Thoracic aorta (tissue), 2 donors: ENCODE measurements around the gene CST8. TPM values are rescaled to one million over a fixed set of nuclear protein-coding genes. Genes with fewer than 3 reads are reported as not detected.

Experiments used
- ATAC-seq: fragments of 150-250 bp; one replicate; pipeline ENCODE4 v1.8.0; 2017; ENCODE audit warnings: low read depth; ENCODE audit not compliant: insufficient number of reproducible peaks, low FRiP score
- DNase-seq: peaks from one replicate; pipeline ENCODE4 v3.0.0-alpha.2; 2020; ENCODE audit warnings: low spot score
- H3K27ac ChIP-seq, 2 donors: fragments of 200-600 bp; sonication (generic); 1 replicate in 1 of 2; 2 replicates in 1 of 2; pipeline ENCODE4 v1.5.1; 2016; ENCODE audit warnings: mild to moderate bottlenecking in 2 of 2, moderate library complexity in 2 of 2
- H3K27me3 ChIP-seq: fragments of 200-600 bp; sonication (generic); replicated peaks from 2 replicates; pipeline ENCODE4 v1.6.0; 2016; ENCODE audit warnings: mild to moderate bottlenecking; ENCODE audit not compliant: insufficient read depth
- H3K36me3 ChIP-seq: fragments of 200-600 bp; sonication (generic); one replicate; pipeline ENCODE4 v1.5.1; 2016
- H3K4me1 ChIP-seq, 2 donors: fragments of 200-600 bp; sonication (generic); 1 replicate in 1 of 2; 2 replicates in 1 of 2; pipeline versions ENCODE4 v1.5.1 to v1.6.0; 2016; ENCODE audit warnings: low read depth in 2 of 2, mild to moderate bottlenecking in 1 of 2; ENCODE audit not compliant: control insufficient read depth in 1 of 2
- H3K4me3 ChIP-seq: fragments of 200-600 bp; sonication (generic); 2 replicates; pipeline ENCODE4 v1.5.1; 2016; ENCODE audit warnings: mild to moderate bottlenecking
- H3K9me3 ChIP-seq: fragments of 200-600 bp; sonication (generic); 2 replicates; pipeline ENCODE4 v1.5.1; 2016
- CTCF ChIP-seq: fragments of 200-600 bp; sonication (generic); IDR thresholded peaks from one replicate; pipeline ENCODE4 v1.5.1; 2019; ENCODE audit warnings: antibody characterized with exemption
- total RNA-seq, 2 donors: library from RNA; depleted of rRNA; stranded (reverse); fragments of >200 nt; gene quantifications; one replicate each; pipeline versions ENCODE4 v1.1.0 to v1.2.3, GENCODE V29; 2016

Gene CST8
- total RNA-seq, 2 donors from 2014 or later = not detected

DNA sequence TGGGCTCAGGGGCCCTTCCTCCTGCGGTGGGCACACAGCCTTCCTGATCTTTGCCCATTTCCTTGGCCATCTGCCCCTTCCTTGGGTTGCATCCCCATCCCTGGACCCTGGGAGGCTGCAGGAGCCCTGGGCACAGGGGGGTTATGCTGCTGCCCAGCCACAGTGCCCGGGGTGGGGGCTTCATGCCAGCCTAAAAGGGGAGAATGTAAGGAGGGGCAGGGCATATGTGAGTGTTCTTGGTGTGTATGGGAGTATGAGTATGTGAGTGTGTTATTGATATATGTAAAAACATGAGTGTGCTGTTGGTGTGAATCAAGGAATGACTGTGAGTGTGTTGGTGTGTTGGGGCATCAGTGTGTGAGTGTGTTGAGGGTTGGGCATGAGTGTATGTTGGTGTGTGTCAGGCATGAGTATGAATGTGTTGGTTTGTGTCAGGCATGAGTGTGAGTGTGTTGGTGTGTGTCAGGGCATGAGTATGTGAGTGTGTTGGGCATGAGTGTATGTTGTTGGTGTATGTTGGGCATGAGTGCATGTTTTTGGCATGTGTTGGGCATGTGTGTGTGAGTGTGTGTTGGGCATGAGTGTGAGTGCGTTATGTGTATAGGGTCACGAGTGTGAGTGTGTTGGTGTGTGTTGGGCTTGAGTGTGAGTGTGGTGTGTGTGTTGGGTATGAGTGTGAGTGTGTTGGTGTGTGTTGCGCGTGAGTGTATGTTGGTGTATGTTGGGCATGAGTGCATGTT, 14.7 kb upstream of the CST8 start:
- ATAC-seq (no peak), DNase-seq (no peak)
- Histone ChIP-seq H3K27me3 (no peaks in the 10 kb centered on the region), H3K4me3 (no peak overlapping the region), H3K27ac (no peak overlapping the region), H3K36me3 (no peaks in the 10 kb centered on the region), H3K9me3 (no peaks in the 10 kb centered on the region), H3K4me1 (no peaks in the 10 kb centered on the region)
- no peak for TF ChIP-seq CTCF

DNA sequence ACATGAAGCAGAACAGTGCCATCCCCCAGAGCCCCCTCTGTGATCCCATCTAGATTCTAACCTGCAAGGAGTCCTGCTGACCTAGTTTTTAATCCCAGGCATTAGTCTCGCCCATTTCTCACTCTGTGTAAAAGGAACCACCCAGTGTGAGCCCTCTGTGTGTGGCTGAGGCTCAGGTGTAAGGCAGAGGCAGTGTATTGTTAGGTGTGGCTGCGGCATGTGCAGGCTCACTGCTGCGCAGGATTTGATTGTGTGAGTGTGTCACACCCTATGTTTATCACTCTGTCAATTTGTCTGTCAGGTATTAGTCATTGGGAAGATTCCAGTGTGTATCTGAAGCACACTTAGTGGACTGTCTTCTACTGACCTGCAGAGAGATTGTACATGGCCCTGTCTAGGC, 13.7 kb upstream of the CST8 start:
- no peaks in the 10 kb centered on the region for H3K4me1 ChIP-seq
- no peaks in the 10 kb centered on the region for H3K27me3 ChIP-seq
- no peaks in the 10 kb centered on the region for H3K36me3 ChIP-seq
- no peak for TF ChIP-seq CTCF
- DNase-seq = no peak
- H3K27ac ChIP-seq = no peak overlapping the region
- ATAC-seq = no peak
- no peaks in the 10 kb centered on the region for H3K9me3 ChIP-seq
- H3K4me3 ChIP-seq = no peak overlapping the region

GRCh38 chr20:23479043-23479442, 11.9 kb upstream of the CST8 start:
- no peak for ATAC-seq
- Histone ChIP-seq H3K27me3 (no peaks in the 10 kb centered on the region), H3K36me3 (no peaks in the 10 kb centered on the region), H3K4me3 (no peak overlapping the region), H3K27ac (no peak overlapping the region), H3K4me1 (no peaks in the 10 kb centered on the region), H3K9me3 (no peaks in the 10 kb centered on the region)
- no peak for TF ChIP-seq CTCF
- DNase-seq = no peak

DNA sequence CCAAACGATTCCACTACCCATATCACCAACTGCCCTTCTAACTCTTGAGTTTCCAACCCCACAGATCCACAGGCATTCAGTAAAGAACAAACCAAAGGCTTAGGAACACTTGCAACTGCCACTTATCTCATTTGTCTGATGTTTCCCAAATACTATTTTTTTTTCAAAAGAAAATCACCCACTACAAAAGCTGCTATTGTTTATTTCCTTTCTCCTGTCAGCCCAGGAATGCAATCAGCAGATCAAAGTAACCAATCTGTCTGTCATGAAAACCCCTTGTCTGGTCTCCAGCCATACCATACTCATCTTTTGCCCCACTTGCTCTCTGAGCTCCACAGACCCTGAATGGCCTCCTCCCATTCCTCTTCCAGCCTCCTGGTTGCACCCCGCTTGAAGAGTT, 8.8 kb upstream of the CST8 start:
- H3K4me1 ChIP-seq = no peaks in the 10 kb centered on the region
- DNase-seq = no peak
- H3K27ac ChIP-seq = no peak overlapping the region
- no peaks in the 10 kb centered on the region for H3K36me3 ChIP-seq
- no peaks in the 10 kb centered on the region for H3K27me3 ChIP-seq
- no peaks in the 10 kb centered on the region for H3K9me3 ChIP-seq
- ATAC-seq = no peak
- H3K4me3 ChIP-seq = no peak overlapping the region
- no peak for TF ChIP-seq CTCF

- Histone ChIP-seq H3K27me3 (no peaks in the 10 kb centered on the region), H3K27ac (no peak overlapping the region), H3K4me3 (no peak overlapping the region), H3K36me3 (no peaks in the 10 kb centered on the region), H3K9me3 (no peaks in the 10 kb centered on the region), H3K4me1 (no peaks in the 10 kb centered on the region)
- ATAC-seq (no peak), DNase-seq (no peak)
- no peak for TF ChIP-seq CTCF
Observed at GRCh38 chr20:23484081-23484480, 6.8 kb upstream of the CST8 start.
